Endodermal cell (in vitro differentiated cells): Measurements from ENCODE around the gene ARHGAP10. TPM values are rescaled to one million over a fixed set of nuclear protein-coding genes. Genes with fewer than 3 reads are reported as not detected.
"Not testable (repeated sequence)": the region's sequence is repeated elsewhere in the genome, so short reads cannot be mapped to it uniquely, and the experiment has no call there.

Experiments used
- DNase-seq: peaks from one replicate; pipeline ENCODE4 v3.0.0-alpha.2; 2017
- H3K27ac ChIP-seq: 2 replicates; pipeline ENCODE4 v1.5.1; 2013; ENCODE audit warnings: mild to moderate bottlenecking, low read depth, low read length, moderate library complexity
- H3K27me3 ChIP-seq: 2 replicates; pipeline ENCODE4 v1.6.1; 2013; ENCODE audit warnings: mild to moderate bottlenecking, low read length, moderate library complexity; ENCODE audit not compliant: insufficient read depth, control insufficient read depth, poor library complexity, severe bottlenecking
- H3K36me3 ChIP-seq: 2 replicates; pipeline ENCODE4 v1.7.0; 2013; ENCODE audit warnings: mild to moderate bottlenecking, low read length, moderate library complexity; ENCODE audit not compliant: control insufficient read depth, insufficient read depth
- H3K4me1 ChIP-seq: one replicate; pipeline ENCODE4 v1.7.0; 2013; ENCODE audit warnings: low read length; ENCODE audit not compliant: control insufficient read depth, insufficient read depth
- H3K4me3 ChIP-seq: 2 replicates; pipeline ENCODE4 v1.5.1; 2013; ENCODE audit warnings: mild to moderate bottlenecking, low read length, moderate library complexity
- H3K9ac ChIP-seq: 2 replicates; pipeline ENCODE4 v1.6.1; 2013; ENCODE audit warnings: mild to moderate bottlenecking, low read length, moderate library complexity; ENCODE audit not compliant: poor library complexity, severe bottlenecking; ENCODE audit errors: extremely low read depth
- H3K9me3 ChIP-seq: 2 replicates; pipeline ENCODE4 v1.6.1; 2013; ENCODE audit warnings: mild to moderate bottlenecking, low read length, moderate library complexity; ENCODE audit not compliant: control insufficient read depth
- H3K27ac Mint-ChIP-seq: 2 replicates; pipeline ENCODE4 v1.8.0; 2020; ENCODE audit warnings: mixed read lengths
- H3K27me3 Mint-ChIP-seq: 2 replicates; pipeline ENCODE4 v1.8.0; 2021; ENCODE audit warnings: mild to moderate bottlenecking, mixed read lengths; ENCODE audit not compliant: insufficient read depth
- H3K36me3 Mint-ChIP-seq: 2 replicates; pipeline ENCODE4 v1.8.0; 2020; ENCODE audit warnings: low read depth, mixed read lengths
- H3K4me1 Mint-ChIP-seq: 2 replicates; pipeline ENCODE4 v1.8.0; 2020; ENCODE audit warnings: mixed read lengths
- H3K4me3 Mint-ChIP-seq: 2 replicates; pipeline ENCODE4 v1.8.0; 2020; ENCODE audit warnings: mild to moderate bottlenecking, moderate library complexity, mixed read lengths
- H3K9me3 Mint-ChIP-seq: 2 replicates; pipeline ENCODE4 v1.8.0; 2020; ENCODE audit warnings: mild to moderate bottlenecking, mixed read lengths
- WGBS, 2 experiments: methylation state at CpG; one replicate each; pipeline versions ENCODE4 v1.1.5 to v1.1.7; 2013; ENCODE audit warnings: missing lambda C conversion rate in 2 of 2, mixed read lengths in 1 of 2; ENCODE audit not compliant: insufficient coverage in 1 of 2, insufficient read length in 1 of 2; 5-methylcytosine and 5-hydroxymethylcytosine counted together
- total RNA-seq, 2 donors: library from RNA; stranded (reverse); fragmentation: NEBNext Ultra II Directional in 1 of 2; extraction: Animal tissue kit (Norgen Biotek cat#: 25700) in 1 of 2; gene quantifications; 2 replicates in 1 of 2; 3 replicates in 1 of 2; pipeline ENCODE4 v1.2.1, GENCODE V29; 2021
- TF ChIP-seq, protein P1 (sequence below): fragments of 200-600 bp; sonication (generic); conservative IDR thresholded peaks from 2 replicates; pipeline ENCODE4 v1.5.0; 2021; ENCODE audit warnings: antibody characterized with exemption, mild to moderate bottlenecking

Gene ARHGAP10
- total RNA-seq, 2 donors from 2014 or later: 9.1 to 11.8 TPM

DNA sequence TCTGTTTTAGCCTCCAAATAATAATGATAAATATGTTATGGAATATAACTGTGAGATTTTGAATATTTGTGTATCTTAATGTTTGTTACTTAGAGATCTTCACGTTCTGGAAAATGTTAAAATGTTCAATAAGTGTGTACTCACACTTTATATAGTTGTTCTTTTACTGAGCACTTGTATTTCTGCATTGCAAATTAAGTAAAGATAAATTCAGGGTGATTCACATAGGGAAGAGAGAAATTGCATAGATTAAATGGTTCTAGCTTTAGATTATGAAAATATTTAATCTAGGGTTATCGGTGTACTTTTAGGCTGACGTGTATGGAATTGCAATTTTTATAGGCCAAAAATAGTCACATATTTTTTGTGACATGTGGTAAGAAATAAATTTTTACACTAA, 148.6 kb downstream of the ARHGAP10 start:
- Mint-ChIP-seq H3K4me1 (no peaks in the 10 kb centered on the region), H3K4me3 (no peak overlapping the region), H3K36me3 (peaks cover 30% of the 10 kb centered on the region), H3K27me3 (no peaks in the 10 kb centered on the region), H3K27ac (no peak overlapping the region), H3K9me3 (peaks cover 8% of the 10 kb centered on the region)
- H3K4me1 ChIP-seq: no peaks in the 10 kb centered on the region
- 94 to 97% methylated on average over 2 to 3 of the region's 3 CpGs for WGBS, 2 experiments
- H3K27me3 ChIP-seq: no peaks in the 10 kb centered on the region
- H3K27ac ChIP-seq: no peak overlapping the region
- H3K4me3 ChIP-seq: no peak overlapping the region
- peaks cover 5% of the 10 kb centered on the region for H3K36me3 ChIP-seq
- H3K9ac ChIP-seq: no peak overlapping the region
- no peaks in the 10 kb centered on the region for H3K9me3 ChIP-seq
- TF ChIP-seq, protein P1, sequence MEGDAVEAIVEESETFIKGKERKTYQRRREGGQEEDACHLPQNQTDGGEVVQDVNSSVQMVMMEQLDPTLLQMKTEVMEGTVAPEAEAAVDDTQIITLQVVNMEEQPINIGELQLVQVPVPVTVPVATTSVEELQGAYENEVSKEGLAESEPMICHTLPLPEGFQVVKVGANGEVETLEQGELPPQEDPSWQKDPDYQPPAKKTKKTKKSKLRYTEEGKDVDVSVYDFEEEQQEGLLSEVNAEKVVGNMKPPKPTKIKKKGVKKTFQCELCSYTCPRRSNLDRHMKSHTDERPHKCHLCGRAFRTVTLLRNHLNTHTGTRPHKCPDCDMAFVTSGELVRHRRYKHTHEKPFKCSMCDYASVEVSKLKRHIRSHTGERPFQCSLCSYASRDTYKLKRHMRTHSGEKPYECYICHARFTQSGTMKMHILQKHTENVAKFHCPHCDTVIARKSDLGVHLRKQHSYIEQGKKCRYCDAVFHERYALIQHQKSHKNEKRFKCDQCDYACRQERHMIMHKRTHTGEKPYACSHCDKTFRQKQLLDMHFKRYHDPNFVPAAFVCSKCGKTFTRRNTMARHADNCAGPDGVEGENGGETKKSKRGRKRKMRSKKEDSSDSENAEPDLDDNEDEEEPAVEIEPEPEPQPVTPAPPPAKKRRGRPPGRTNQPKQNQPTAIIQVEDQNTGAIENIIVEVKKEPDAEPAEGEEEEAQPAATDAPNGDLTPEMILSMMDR: no peak
- no peak for DNase-seq

DNA sequence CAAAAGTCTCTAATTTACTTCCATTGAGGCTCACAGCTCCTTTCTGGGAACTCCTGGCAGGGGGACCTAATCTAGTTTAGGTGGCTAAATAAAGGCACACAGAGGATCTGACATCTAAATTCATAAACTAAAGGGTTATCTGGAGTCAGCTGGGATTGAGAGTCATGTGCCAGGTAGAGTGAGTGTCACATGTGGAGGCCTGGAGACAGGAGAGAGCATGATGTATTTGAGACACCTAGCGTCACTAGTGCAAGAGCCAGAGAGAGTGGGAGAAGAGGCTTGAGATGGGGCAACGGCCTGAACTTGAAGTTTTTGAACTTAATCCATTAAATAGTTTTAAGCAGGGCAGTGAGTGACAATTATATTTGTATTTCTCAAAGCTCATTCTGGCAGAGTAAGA, 152.6 kb downstream of the ARHGAP10 start:
- Mint-ChIP-seq H3K27ac (no peak overlapping the region), H3K4me3 (no peak overlapping the region), H3K4me1 (no peaks in the 10 kb centered on the region), H3K36me3 (peaks cover 34% of the 10 kb centered on the region), H3K9me3 (peaks cover 8% of the 10 kb centered on the region), H3K27me3 (no peaks in the 10 kb centered on the region)
- WGBS, 2 experiments: 94 to 95% methylated on average over 2 of the region's 2 CpGs
- H3K27me3 ChIP-seq: no peaks in the 10 kb centered on the region
- H3K9me3 ChIP-seq: no peaks in the 10 kb centered on the region
- no peaks in the 10 kb centered on the region for H3K36me3 ChIP-seq
- H3K4me1 ChIP-seq: no peaks in the 10 kb centered on the region
- H3K4me3 ChIP-seq: no peak overlapping the region
- H3K9ac ChIP-seq: no peak overlapping the region
- TF ChIP-seq, protein P1: no peak
- no peak for DNase-seq
- H3K27ac ChIP-seq: no peak overlapping the region

DNA sequence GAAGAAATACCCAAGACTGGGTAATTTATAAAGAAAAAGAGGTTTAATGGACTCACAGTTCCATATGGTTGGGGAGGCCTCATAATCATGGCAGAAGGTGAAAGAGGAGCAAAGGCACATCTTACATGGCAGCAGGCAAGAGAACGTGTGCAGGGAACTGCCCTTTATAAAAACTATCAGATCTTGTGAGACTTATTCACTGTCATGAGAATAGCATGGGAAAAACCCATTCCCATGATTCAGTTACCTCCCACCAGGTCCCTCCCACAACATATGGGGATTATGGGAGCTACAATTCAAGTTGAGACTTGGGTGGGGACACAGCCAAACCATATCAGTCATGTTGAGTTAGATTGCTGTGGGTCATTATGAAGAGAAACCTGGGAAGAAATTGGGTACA, 153.3 kb downstream of the ARHGAP10 start:
- not testable (repeated sequence) for H3K4me3 ChIP-seq, H3K27me3 Mint-ChIP-seq, H3K4me1 Mint-ChIP-seq, H3K4me1 ChIP-seq, H3K27ac ChIP-seq, H3K27me3 ChIP-seq, H3K9ac ChIP-seq, H3K27ac Mint-ChIP-seq, DNase-seq, H3K9me3 ChIP-seq, H3K36me3 ChIP-seq, H3K4me3 Mint-ChIP-seq, H3K9me3 Mint-ChIP-seq
- peaks cover 34% of the 10 kb centered on the region for H3K36me3 Mint-ChIP-seq
- WGBS, 2 experiments: 92% methylated on average over 1 of the region's 1 CpG; no CpG with 5 or more reads in 1 of the 2 experiments

DNA sequence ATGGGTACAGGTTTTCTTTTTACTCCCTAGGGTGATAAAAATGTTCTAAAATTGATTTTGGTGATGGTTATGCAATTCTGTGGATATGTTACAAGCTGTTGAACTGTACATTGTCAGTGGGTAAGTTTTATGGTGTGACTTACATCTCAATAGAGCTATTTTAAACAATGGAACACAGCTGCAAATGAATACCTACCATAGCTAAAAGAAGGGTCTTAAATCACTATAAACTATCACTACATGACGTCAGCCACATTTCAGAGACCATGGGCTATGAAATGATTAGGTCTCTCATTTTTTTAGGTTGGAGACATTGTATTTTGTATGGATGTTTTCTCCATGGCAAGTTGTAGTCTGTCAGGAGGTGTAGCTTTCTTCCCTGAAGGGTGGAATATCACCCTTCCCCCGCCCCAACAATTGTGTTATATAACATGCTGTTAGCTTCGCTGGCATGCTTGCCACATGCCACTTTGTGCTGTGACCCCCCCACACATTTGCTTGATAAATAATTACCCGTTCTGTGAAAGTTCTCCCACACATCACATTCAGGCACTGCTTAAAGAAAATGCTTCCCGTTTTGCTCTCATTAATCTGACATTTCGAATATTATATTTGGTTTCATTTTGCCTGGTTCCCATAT, 159.7 kb downstream of the ARHGAP10 start:
- H3K9me3 Mint-ChIP-seq: peaks cover 31% of the 10 kb centered on the region
- WGBS, 2 experiments: 88 to 91% methylated on average over 3 to 5 of the region's 6 CpGs
- Histone ChIP-seq H3K4me1 (no peaks in the 10 kb centered on the region), H3K9ac (no peak overlapping the region), H3K27ac (no peak overlapping the region), H3K27me3 (no peaks in the 10 kb centered on the region), H3K9me3 (peaks cover 21% of the 10 kb centered on the region), H3K36me3 (no peaks in the 10 kb centered on the region), H3K4me3 (no peak overlapping the region)
- TF ChIP-seq, protein P1: no peak
- H3K4me3 Mint-ChIP-seq: no peak overlapping the region
- no peaks in the 10 kb centered on the region for H3K27me3 Mint-ChIP-seq
- no peaks in the 10 kb centered on the region for H3K4me1 Mint-ChIP-seq
- H3K27ac Mint-ChIP-seq: no peak overlapping the region
- H3K36me3 Mint-ChIP-seq: peaks cover 14% of the 10 kb centered on the region
- no peak for DNase-seq
